ENCODE measurements around the gene TSC22D1.

The TSC22D1 gene

GRCh38 chr13:44394658-44395057 is 181.5 kb downstream of the TSC22D1 start:
- Mint-ChIP-seq H3K27me3 (ENCODE audit: low read depth) (peaks cover 14% of the 10 kb centered on the region), H3K9me3 (no peaks in the 10 kb centered on the region), H3K36me3 (ENCODE audit: low read depth) (no peaks in the 10 kb centered on the region), H3K27ac (peak overlapping the region; percentile 91 to 97 (median 94)), H3K4me3 (no peak overlapping the region), H3K4me1 (peaks cover 79% of the 10 kb centered on the region)
- TF ChIP-seq CTCF (IDR thresholded peaks at IDR 0.05; ENCODE audit: unreplicated experiment in 3 of 3), result no peak

GRCh38 chr13:44393391-44393790 is 182.7 kb downstream of the TSC22D1 start:
- Mint-ChIP-seq H3K9me3 (no peaks in the 10 kb centered on the region), H3K27me3 (ENCODE audit: low read depth) (peaks cover 10% of the 10 kb centered on the region), H3K36me3 (ENCODE audit: low read depth) (peaks cover 1% of the 10 kb centered on the region), H3K4me1 (peaks cover 75% of the 10 kb centered on the region), H3K27ac (peak overlapping the region; percentile 73 to 94 (median 89)), H3K4me3 (peak overlapping the region in 1 of 3 experiments; percentile 34)
- no peak for TF ChIP-seq CTCF (IDR thresholded peaks at IDR 0.05; ENCODE audit: unreplicated experiment in 3 of 3)

- Mint-ChIP-seq H3K27me3 (ENCODE audit: low read depth) (peaks cover 4% of the 10 kb centered on the region), H3K9me3 (no peaks in the 10 kb centered on the region), H3K4me1 (peaks cover 63% of the 10 kb centered on the region), H3K4me3 (no peak overlapping the region), H3K36me3 (ENCODE audit: low read depth) (peaks cover 8% of the 10 kb centered on the region), H3K27ac (peak overlapping the region in 1 of 3 experiments; percentile 42)
- TF ChIP-seq CTCF (IDR thresholded peaks at IDR 0.05; ENCODE audit: unreplicated experiment in 3 of 3), result no peak
These were observed 186.3 kb downstream of the TSC22D1 start for GRCh38 chr13:44389876-44390275.

- Mint-ChIP-seq H3K27me3 (ENCODE audit: low read depth) (peaks cover 4% of the 10 kb centered on the region), H3K4me1 (peaks cover 56% of the 10 kb centered on the region), H3K27ac (peak overlapping the region in 2 of 3 experiments; percentile 42 to 69), H3K9me3 (no peaks in the 10 kb centered on the region), H3K4me3 (no peak overlapping the region), H3K36me3 (ENCODE audit: low read depth) (peaks cover 12% of the 10 kb centered on the region)
- TF ChIP-seq CTCF (IDR thresholded peaks at IDR 0.05; ENCODE audit: unreplicated experiment in 3 of 3), result no peak
These were observed 187.0 kb downstream of the TSC22D1 start for GRCh38 chr13:44389060-44389666.

GRCh38 chr13:44388427-44389059 is 187.6 kb downstream of the TSC22D1 start:
- no peaks in the 10 kb centered on the region for H3K9me3 Mint-ChIP-seq
- peak overlapping the region in 1 of 3 experiments; percentile 6 for H3K4me3 Mint-ChIP-seq
- H3K4me1 Mint-ChIP-seq, result peaks cover 53% of the 10 kb centered on the region
- no peak for TF ChIP-seq CTCF (IDR thresholded peaks at IDR 0.05; ENCODE audit: unreplicated experiment in 3 of 3)
- H3K27me3 Mint-ChIP-seq (ENCODE audit: low read depth), result peaks cover 4% of the 10 kb centered on the region
- peaks cover 16% of the 10 kb centered on the region for H3K36me3 Mint-ChIP-seq (ENCODE audit: low read depth)
- peak overlapping the region in 2 of 3 experiments; percentile 39 to 69 for H3K27ac Mint-ChIP-seq

All from nephron (organoid).